HepG2 (cell line): ENCODE results near the gene HSPE1. TPM values are rescaled to one million over a fixed set of nuclear protein-coding genes. Genes with fewer than 3 reads are reported as not detected.

Experiments
- DNMT1 ChIP-seq: sonication (generic); formaldehyde crosslinking; IDR thresholded peaks from 2 replicates; pipeline ENCODE4 v1.5.1; 2020; ENCODE audit warnings: mild to moderate bottlenecking, missing genetic modification reagents
- FOXJ3 ChIP-seq: sonication (generic); formaldehyde crosslinking; IDR thresholded peaks from 2 replicates; pipeline ENCODE4 v1.4.0; 2020; ENCODE audit warnings: missing genetic modification reagents, mild to moderate bottlenecking, borderline replicate concordance
- GATAD2A ChIP-seq: IDR thresholded peaks from 2 replicates; pipeline ENCODE4 v1.6.1; 2016
- HES4 ChIP-seq: sonication (generic); formaldehyde crosslinking; IDR thresholded peaks from 2 replicates; pipeline ENCODE4 v1.9.0; 2021; ENCODE audit warnings: mild to moderate bottlenecking, missing genetic modification reagents, borderline replicate concordance
- HHEX ChIP-seq: IDR thresholded peaks from 2 replicates; pipeline ENCODE4 v1.6.1; 2016; ENCODE audit warnings: control low read depth
- HIVEP1 ChIP-seq: sonication (generic); formaldehyde crosslinking; IDR thresholded peaks from 2 replicates; pipeline ENCODE4 v1.4.0; 2020; ENCODE audit warnings: mild to moderate bottlenecking, missing genetic modification reagents
- MBD4 ChIP-seq: IDR thresholded peaks from 2 replicates; pipeline ENCODE4 v1.6.1; 2012; ENCODE audit warnings: low read length, inconsistent platforms, borderline replicate concordance
- MXI1 ChIP-seq: IDR thresholded peaks from 3 replicates; pipeline ENCODE4 v1.6.1; 2012; ENCODE audit warnings: low read depth, low read length, inconsistent platforms, borderline replicate concordance
- NBN ChIP-seq: fragments of 450-650 bp; conservative IDR thresholded peaks from 2 replicates; pipeline ENCODE4 v1.6.1; 2017
- RBM39 ChIP-seq: fragments of 200-400 bp; formaldehyde crosslinking; IDR thresholded peaks from one replicate; pipeline ENCODE4 v1.6.1; 2018; ENCODE audit warnings: antibody characterized with exemption, mild to moderate bottlenecking, low read depth, low read length; ENCODE audit not compliant: poor library complexity, severe bottlenecking
- REL ChIP-seq: sonication (generic); formaldehyde crosslinking; conservative IDR thresholded peaks from 2 replicates; pipeline ENCODE4 v1.8.0; 2022; ENCODE audit warnings: mild to moderate bottlenecking, missing genetic modification reagents, moderate library complexity
- TBX2 ChIP-seq: sonication (generic); formaldehyde crosslinking; IDR thresholded peaks from 2 replicates; pipeline ENCODE4 v1.5.0; 2020; ENCODE audit warnings: missing genetic modification reagents, mild to moderate bottlenecking, borderline replicate concordance
- THAP11 ChIP-seq: IDR thresholded peaks from 2 replicates; pipeline ENCODE4 v1.6.1; 2016; ENCODE audit warnings: missing biosample characterization, missing genetic modification reagents
- TMF1 ChIP-seq: sonication (generic); formaldehyde crosslinking; IDR thresholded peaks from 2 replicates; pipeline ENCODE4 v1.8.1; 2022; ENCODE audit warnings: low read depth, missing genetic modification reagents
- XRCC5 ChIP-seq: fragments of 200-400 bp; formaldehyde crosslinking; optimal IDR thresholded peaks from 2 replicates; pipeline ENCODE3; 2017; ENCODE audit warnings: mild to moderate bottlenecking, low read length
- ZIK1 ChIP-seq: sonication (generic); formaldehyde crosslinking; IDR thresholded peaks from 2 replicates; pipeline ENCODE4 v1.5.0; 2020; ENCODE audit warnings: mild to moderate bottlenecking, low read depth, missing genetic modification reagents, borderline replicate concordance
- ZNF121 ChIP-seq: sonication (generic); formaldehyde crosslinking; IDR thresholded peaks from 2 replicates; pipeline ENCODE4 v1.5.0; 2020; ENCODE audit warnings: mild to moderate bottlenecking, missing genetic modification reagents
- ZNF382 ChIP-seq: sonication (generic); formaldehyde crosslinking; IDR thresholded peaks from 2 replicates; pipeline ENCODE4 v1.5.0; 2020; ENCODE audit warnings: missing genetic modification reagents, mild to moderate bottlenecking, borderline replicate concordance
- ZNF383 ChIP-seq: sonication (generic); formaldehyde crosslinking; IDR thresholded peaks from 2 replicates; pipeline ENCODE4 v1.4.0; 2020; ENCODE audit warnings: missing genetic modification reagents, mild to moderate bottlenecking, borderline replicate concordance
- ZNF543 ChIP-seq: sonication (generic); formaldehyde crosslinking; IDR thresholded peaks from 2 replicates; pipeline ENCODE4 v1.4.0; 2020; ENCODE audit warnings: mild to moderate bottlenecking, missing genetic modification reagents
- ZNF569 ChIP-seq: sonication (generic); formaldehyde crosslinking; IDR thresholded peaks from 2 replicates; pipeline ENCODE4 v1.5.0; 2020; ENCODE audit warnings: mild to moderate bottlenecking, missing genetic modification reagents, moderate library complexity, borderline replicate concordance
- ZNF572 ChIP-seq: sonication (generic); formaldehyde crosslinking; IDR thresholded peaks from 2 replicates; pipeline ENCODE4 v1.5.1; 2020; ENCODE audit warnings: mild to moderate bottlenecking, missing genetic modification reagents
- ZNF709 ChIP-seq: sonication (generic); formaldehyde crosslinking; IDR thresholded peaks from 2 replicates; pipeline ENCODE4 v1.5.0; 2020; ENCODE audit warnings: mild to moderate bottlenecking, missing genetic modification reagents
- polyA plus RNA-seq, 8 experiments: library from polyadenylated mRNA; depleted of rRNA in 3 of 8; stranded (reverse) in 7 of 8; unstranded in 1 of 8; fragments of >200 nt; fragmentation: Illumina TruSeq in 4 of 8; extraction: Trizol in 4 of 8; gene quantifications; 2 replicates each; pipeline versions ENCODE4 v1.2.1 to v1.2.3, GENCODE V29; 2011 to 2016; ENCODE audit warnings: low read depth in 4 of 8, missing spikeins in 1 of 8, mixed read lengths in 1 of 8; ENCODE audit not compliant: insufficient read depth in 1 of 8
- total RNA-seq, 5 experiments: library from RNA; depleted of rRNA; stranded (reverse); fragments of >200 nt; fragmentation: Illumina TruSeq; extraction: Trizol; gene quantifications; 2 replicates each; pipeline ENCODE4 v1.2.3, GENCODE V29; 2016; ENCODE audit warnings: low read depth in 1 of 5
- TF ChIP-seq, protein P1 (sequence below): sonication (generic); formaldehyde crosslinking; IDR thresholded peaks from 2 replicates; pipeline ENCODE4 v1.5.0; 2020; ENCODE audit warnings: missing genetic modification reagents, mild to moderate bottlenecking, borderline replicate concordance
- TF ChIP-seq, protein P2 (sequence below): sonication (generic); formaldehyde crosslinking; IDR thresholded peaks from 2 replicates; pipeline ENCODE4 v1.4.0; 2020; ENCODE audit warnings: mild to moderate bottlenecking, missing genetic modification reagents
- TF ChIP-seq, protein P3 (sequence below): sonication (generic); formaldehyde crosslinking; IDR thresholded peaks from 2 replicates; pipeline ENCODE4 v1.4.0; 2020; ENCODE audit warnings: missing genetic modification reagents
- TF ChIP-seq, protein P4 (sequence below): sonication (generic); formaldehyde crosslinking; IDR thresholded peaks from 2 replicates; pipeline ENCODE4 v1.5.1; 2020; ENCODE audit warnings: missing genetic modification reagents, mild to moderate bottlenecking, borderline replicate concordance

Gene HSPE1
- total and polyA plus RNA-seq, 2 of the 13 experiments (the other 11 are each of a cell fraction or from before 2014, with no cell fraction given): 244 to 823 TPM

DNA sequence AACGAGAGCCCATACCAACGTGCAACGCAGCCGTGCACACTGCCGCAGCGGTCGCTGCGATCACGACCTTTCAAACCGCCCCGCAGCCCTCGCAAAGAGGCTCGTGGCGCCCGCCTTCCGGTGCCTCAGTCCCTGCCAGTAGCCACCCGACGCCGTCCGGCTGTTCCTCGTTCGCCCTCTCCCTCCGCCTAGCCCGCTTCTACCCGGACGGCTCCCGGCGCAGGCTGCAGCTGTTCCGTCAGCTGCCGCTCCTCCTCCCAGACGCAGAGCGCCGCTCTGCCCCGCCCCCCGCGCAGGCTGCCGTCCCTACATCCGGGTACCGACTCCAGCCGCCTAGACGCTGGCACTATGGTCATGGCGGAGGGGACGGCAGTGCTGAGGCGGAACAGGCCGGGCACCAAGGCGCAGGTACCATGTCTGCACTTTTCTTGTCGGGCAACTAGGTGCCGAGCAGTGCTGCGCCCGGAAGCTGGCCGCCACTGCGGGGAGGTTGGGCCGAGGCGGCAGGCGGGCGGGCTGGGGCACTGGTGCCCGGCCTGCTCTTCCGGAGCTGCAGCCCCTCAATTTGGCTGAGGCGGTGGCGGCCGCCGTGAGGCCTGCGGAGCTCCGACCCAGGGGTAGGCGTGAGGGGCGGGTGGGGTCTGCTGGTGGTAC, 15.7 kb downstream of the HSPE1 start, which contains the start of gene MOB4 (continued):
- TF ChIP-seq HES4 (CRISPR knock-in tag) (peak; percentile 95), FOXJ3 (peak; percentile 81), ZNF569 (CRISPR knock-in tag) (no peak; the same call in 1 of the 2 replicates), DNMT1 (CRISPR knock-in tag) (peak; percentile 99), HHEX (0 out of 2 replicates have a peak, but pooled peaks have one; percentile 39), ZNF709 (CRISPR knock-in tag) (peak; percentile 91; the same call in 1 of the 2 replicates), THAP11 (CRISPR knock-in tag) (peak; percentile 94), ZIK1 (CRISPR knock-in tag) (peak; percentile 91), ZNF543 (CRISPR knock-in tag) (peak; percentile 99), XRCC5 (peak; percentile 99), ZNF382 (CRISPR knock-in tag) (no peak), RBM39 (peak; percentile 97), ZNF121 (CRISPR knock-in tag) (peak; percentile 82; the same call in 1 of the 2 replicates), TMF1 (CRISPR knock-in tag) (peak; percentile 96; the same call in 1 of the 2 replicates), MBD4 (no peak), REL (CRISPR knock-in tag) (peak; percentile 99), ZNF572 (CRISPR knock-in tag) (peak; percentile 94; the same call in 1 of the 2 replicates), MXI1 (peak; percentile 95; the same call in 2 of the 3 replicates), HIVEP1 (peak; percentile 98), GATAD2A (CRISPR knock-in tag) (peak; percentile 91), NBN (no peak), TBX2 (peak; percentile 98), ZNF383 (CRISPR knock-in tag) (peak; percentile 93)
- TF ChIP-seq, protein P1, sequence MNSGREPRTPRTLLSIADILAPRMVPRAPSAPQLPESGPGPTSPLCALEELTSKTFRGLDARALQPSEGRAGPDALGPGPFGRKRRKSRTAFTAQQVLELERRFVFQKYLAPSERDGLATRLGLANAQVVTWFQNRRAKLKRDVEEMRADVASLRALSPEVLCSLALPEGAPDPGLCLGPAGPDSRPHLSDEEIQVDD: peak; percentile 37; the same call in 1 of the 2 replicates
- TF ChIP-seq, protein P2, sequence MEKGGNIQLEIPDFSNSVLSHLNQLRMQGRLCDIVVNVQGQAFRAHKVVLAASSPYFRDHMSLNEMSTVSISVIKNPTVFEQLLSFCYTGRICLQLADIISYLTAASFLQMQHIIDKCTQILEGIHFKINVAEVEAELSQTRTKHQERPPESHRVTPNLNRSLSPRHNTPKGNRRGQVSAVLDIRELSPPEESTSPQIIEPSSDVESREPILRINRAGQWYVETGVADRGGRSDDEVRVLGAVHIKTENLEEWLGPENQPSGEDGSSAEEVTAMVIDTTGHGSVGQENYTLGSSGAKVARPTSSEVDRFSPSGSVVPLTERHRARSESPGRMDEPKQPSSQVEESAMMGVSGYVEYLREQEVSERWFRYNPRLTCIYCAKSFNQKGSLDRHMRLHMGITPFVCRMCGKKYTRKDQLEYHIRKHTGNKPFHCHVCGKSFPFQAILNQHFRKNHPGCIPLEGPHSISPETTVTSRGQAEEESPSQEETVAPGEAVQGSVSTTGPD (CRISPR knock-in tag): no peak
- TF ChIP-seq, protein P3, sequence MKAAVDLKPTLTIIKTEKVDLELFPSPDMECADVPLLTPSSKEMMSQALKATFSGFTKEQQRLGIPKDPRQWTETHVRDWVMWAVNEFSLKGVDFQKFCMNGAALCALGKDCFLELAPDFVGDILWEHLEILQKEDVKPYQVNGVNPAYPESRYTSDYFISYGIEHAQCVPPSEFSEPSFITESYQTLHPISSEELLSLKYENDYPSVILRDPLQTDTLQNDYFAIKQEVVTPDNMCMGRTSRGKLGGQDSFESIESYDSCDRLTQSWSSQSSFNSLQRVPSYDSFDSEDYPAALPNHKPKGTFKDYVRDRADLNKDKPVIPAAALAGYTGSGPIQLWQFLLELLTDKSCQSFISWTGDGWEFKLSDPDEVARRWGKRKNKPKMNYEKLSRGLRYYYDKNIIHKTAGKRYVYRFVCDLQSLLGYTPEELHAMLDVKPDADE (CRISPR knock-in tag): no peak
- TF ChIP-seq, protein P4, sequence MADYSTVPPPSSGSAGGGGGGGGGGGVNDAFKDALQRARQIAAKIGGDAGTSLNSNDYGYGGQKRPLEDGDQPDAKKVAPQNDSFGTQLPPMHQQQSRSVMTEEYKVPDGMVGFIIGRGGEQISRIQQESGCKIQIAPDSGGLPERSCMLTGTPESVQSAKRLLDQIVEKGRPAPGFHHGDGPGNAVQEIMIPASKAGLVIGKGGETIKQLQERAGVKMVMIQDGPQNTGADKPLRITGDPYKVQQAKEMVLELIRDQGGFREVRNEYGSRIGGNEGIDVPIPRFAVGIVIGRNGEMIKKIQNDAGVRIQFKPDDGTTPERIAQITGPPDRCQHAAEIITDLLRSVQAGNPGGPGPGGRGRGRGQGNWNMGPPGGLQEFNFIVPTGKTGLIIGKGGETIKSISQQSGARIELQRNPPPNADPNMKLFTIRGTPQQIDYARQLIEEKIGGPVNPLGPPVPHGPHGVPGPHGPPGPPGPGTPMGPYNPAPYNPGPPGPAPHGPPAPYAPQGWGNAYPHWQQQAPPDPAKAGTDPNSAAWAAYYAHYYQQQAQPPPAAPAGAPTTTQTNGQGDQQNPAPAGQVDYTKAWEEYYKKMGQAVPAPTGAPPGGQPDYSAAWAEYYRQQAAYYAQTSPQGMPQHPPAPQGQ (CRISPR knock-in tag): no peak; the same call in 1 of the 2 replicates
